Activated CD8-positive, alpha-beta memory T cell treated with anti-CD3 and anti-CD28 coated beads, Interleukin-2, amount 50 U/mL, for 4 hours (primary cell): Measurements from ENCODE around the gene LYPD5.
"Not testable (repeated sequence)": the region's sequence is repeated elsewhere in the genome, so short reads cannot be mapped to it uniquely, and the experiment has no call there.

Experiments used
- DNase-seq: peaks from one replicate; pipeline ENCODE4 v3.0.0-alpha.2; 2020

Gene LYPD5

GRCh38 chr19:43802216-43802951 lies at the start of gene LYPD5:
Gene LYPD5, minus strand, starts transcription at chr19:43802447. Its CDS starts 67 bp downstream, at chr19:43802380.
- no peak for DNase-seq

- DNase-seq = no peak
These were observed 46.6 kb upstream of the LYPD5 start for GRCh38 chr19:43848821-43849220.

GRCh38 chr19:43847884-43848283 lies 45.6 kb upstream of the LYPD5 start:
- DNase-seq = no peak

- no peak for DNase-seq
These were observed 45.0 kb upstream of the LYPD5 start for GRCh38 chr19:43847246-43847645.

GRCh38 chr19:43842007-43842406 lies 39.8 kb upstream of the LYPD5 start:
- DNase-seq = no peak

GRCh38 chr19:43839139-43839538 lies 36.9 kb upstream of the LYPD5 start:
- no peak for DNase-seq

GRCh38 chr19:43826787-43827754 lies 24.8 kb upstream of the LYPD5 start, which contains the start of gene ZNF283:
Gene ZNF283, plus strand, starts transcription at chr19:43827321. Its CDS starts 6,184 bp downstream, at chr19:43833505.
- peak; percentile 86 for DNase-seq

GRCh38 chr19:43824572-43824971 lies 22.3 kb upstream of the LYPD5 start:
- DNase-seq = not testable (repeated sequence)

- DNase-seq = not testable (repeated sequence)
These were observed 21.6 kb upstream of the LYPD5 start for GRCh38 chr19:43823856-43824255.

- no peak for DNase-seq
These were observed 18.6 kb upstream of the LYPD5 start for GRCh38 chr19:43820884-43821215.

- peak; percentile 26 for DNase-seq
These were observed 18.0 kb upstream of the LYPD5 start for GRCh38 chr19:43820098-43820883.

GRCh38 chr19:43818500-43818899 lies 16.3 kb upstream of the LYPD5 start:
- DNase-seq = no peak

GRCh38 chr19:43817454-43817853 lies 15.2 kb upstream of the LYPD5 start:
- not testable (repeated sequence) for DNase-seq

GRCh38 chr19:43814663-43815352 lies 12.6 kb upstream of the LYPD5 start:
- no peak for DNase-seq

GRCh38 chr19:43812688-43813087 lies 10.4 kb upstream of the LYPD5 start:
- DNase-seq = no peak

- DNase-seq = no peak
These were observed 10.0 kb upstream of the LYPD5 start for GRCh38 chr19:43812259-43812658.

GRCh38 chr19:43811837-43812236 lies 9.6 kb upstream of the LYPD5 start:
- no peak for DNase-seq

- DNase-seq = no peak
These were observed 7.8 kb upstream of the LYPD5 start for GRCh38 chr19:43809762-43810696.

GRCh38 chr19:43807651-43808050 lies 5.4 kb upstream of the LYPD5 start:
- no peak for DNase-seq

GRCh38 chr19:43806848-43807247 lies 4.6 kb upstream of the LYPD5 start:
- DNase-seq = no peak

- not testable (repeated sequence) for DNase-seq
These were observed 4.2 kb upstream of the LYPD5 start for GRCh38 chr19:43806401-43806800.
